GM12878 (cell line): ENCODE results near the gene TARM1. TPM values are rescaled to one million over a fixed set of nuclear protein-coding genes. Genes with fewer than 3 reads are reported as not detected.

Source experiments
- ATAC-seq: fragments of 200-7000 bp; cut with Tn5 transposase; 3 replicates; pipeline ENCODE4 v1.9.1; 2020; ENCODE audit warnings: mild to moderate bottlenecking, moderate library complexity
- BruUV-seq: library from RNA; stranded (reverse); fragments of 400-500 nt; replicated peaks from 2 replicates; lab custom pipeline; 2021; lab: Mats Ljungman, UMichigan
- CTCF ChIA-PET: fragments of 300-600 bp; sonication (Branson Sonifier 250); formaldehyde crosslinking; extraction: SDS; loops from one replicate; lab custom pipeline; 2021; ENCODE audit warnings: inconsistent platforms; lab: Yijun Ruan, JAX
- POLR2A ChIA-PET: fragments of 350-600 bp; formaldehyde crosslinking; extraction: SDS; loops from one replicate; lab custom pipeline; 2021; ENCODE audit warnings: inconsistent platforms; lab: Charles Lee
- RAD21 ChIA-PET: fragments of 300-600 bp; sonication (Branson Sonifier 250); formaldehyde crosslinking; loops from one replicate; lab custom pipeline; 2023; ENCODE audit warnings: antibody characterized with exemption; ENCODE audit not compliant: unreplicated experiment; lab: Charles Lee
- SMC1A ChIA-PET: fragments of 300-600 bp; sonication (Branson Sonifier 250); formaldehyde crosslinking; loops from one replicate; lab custom pipeline; 2023; ENCODE audit not compliant: unreplicated experiment, uncharacterized antibody; lab: Charles Lee
- DNase-seq: peaks from one replicate; pipeline ENCODE4 v3.0.0-alpha.2; 2011; ENCODE audit warnings: low read depth, low spot score
- FAIRE-seq: peaks from 3 replicates; lab custom pipeline; 2011; peaks lifted over from hg19 to GRCh38; lab: Jason Lieb, UNC
- H2AFZ ChIP-seq: 2 replicates; pipeline ENCODE4 v1.6.0; 2011; ENCODE audit warnings: low read depth, low read length, control low read depth; ENCODE audit not compliant: control insufficient read depth
- H3K27ac ChIP-seq: 2 replicates; pipeline ENCODE4 v1.5.1; 2011; ENCODE audit warnings: control low read depth; ENCODE audit not compliant: control insufficient read depth, insufficient read depth
- H3K27me3 ChIP-seq, 2 experiments: replicated peaks in 1 of 2; 2 replicates each; pipeline versions ENCODE4 v1.6.0 to v1.6.1; 2011; ENCODE audit warnings: low read length in 1 of 2; ENCODE audit not compliant: control insufficient read depth in 2 of 2, insufficient read depth in 2 of 2
- H3K36me3 ChIP-seq, 2 experiments: 2 replicates each; pipeline ENCODE4 v1.5.1; 2011; ENCODE audit warnings: low read length in 1 of 2; ENCODE audit not compliant: control insufficient read depth in 2 of 2, insufficient read depth in 2 of 2
- H3K4me1 ChIP-seq: 2 replicates; pipeline ENCODE4 v1.6.1; 2011; ENCODE audit warnings: mild to moderate bottlenecking, low read length, moderate library complexity, mixed read lengths; ENCODE audit not compliant: control insufficient read depth, insufficient read depth
- H3K4me2 ChIP-seq: 2 replicates; pipeline ENCODE4 v1.6.0; 2011; ENCODE audit warnings: control low read depth; ENCODE audit not compliant: control insufficient read depth, insufficient read depth
- H3K4me3 ChIP-seq: fragments of 200-600 bp; sonication (generic); 2 replicates; pipeline ENCODE4 v1.5.1; 2016
- H3K79me2 ChIP-seq: 2 replicates; pipeline ENCODE4 v1.6.0; 2011; ENCODE audit warnings: low read length; ENCODE audit not compliant: control insufficient read depth, insufficient read depth
- H3K9ac ChIP-seq: 2 replicates; pipeline ENCODE4 v1.8.0; 2011; ENCODE audit warnings: low read length, control low read depth, mixed read lengths; ENCODE audit not compliant: control insufficient read depth, insufficient read depth
- H3K9me3 ChIP-seq: replicated peaks from 3 replicates; pipeline ENCODE4 v1.5.1; 2011; ENCODE audit warnings: mild to moderate bottlenecking, low read length; ENCODE audit not compliant: control insufficient read depth, insufficient read depth
- H4K20me1 ChIP-seq: 2 replicates; pipeline ENCODE4 v1.6.0; 2011; ENCODE audit not compliant: control insufficient read depth, insufficient read depth
- ATF2 ChIP-seq: IDR thresholded peaks from 2 replicates; pipeline ENCODE4 v1.6.1; 2012; ENCODE audit warnings: low read length, inconsistent platforms
- BMI1 ChIP-seq: fragments of 450-650 bp; IDR thresholded peaks from 2 replicates; pipeline ENCODE4 v1.6.1; 2016; ENCODE audit warnings: mild to moderate bottlenecking, moderate library complexity, borderline replicate concordance
- CBFB ChIP-seq: IDR thresholded peaks from 2 replicates; pipeline ENCODE4 v1.6.1; 2016; ENCODE audit warnings: antibody characterized with exemption, low read depth
- ETV6 ChIP-seq, 2 experiments: fragments of 450-650 bp in 1 of 2; IDR thresholded peaks in 1 of 2; conservative IDR thresholded peaks in 1 of 2; 2 replicates each; pipeline ENCODE4 v1.6.1; 2014; ENCODE audit warnings: antibody characterized with exemption in 1 of 2, borderline replicate concordance in 1 of 2, low read depth in 1 of 2, mild to moderate bottlenecking in 1 of 2, moderate library complexity in 1 of 2
- IRF3 ChIP-seq: fragments of 450-650 bp; IDR thresholded peaks from 2 replicates; pipeline ENCODE4 v1.6.1; 2014; ENCODE audit warnings: mild to moderate bottlenecking
- KAT2A ChIP-seq: conservative IDR thresholded peaks from 2 replicates; pipeline ENCODE4 v1.6.1; 2011; ENCODE audit warnings: low read depth, low read length; ENCODE audit not compliant: control insufficient read depth
- NFYA ChIP-seq: IDR thresholded peaks from 2 replicates; pipeline ENCODE4 v1.6.1; 2011; ENCODE audit warnings: low read depth, mild to moderate bottlenecking, low read length, improper control_type of control experiment, borderline replicate concordance
- POLR2AphosphoS2 ChIP-seq: IDR thresholded peaks from 2 replicates; pipeline ENCODE4 v1.6.1; 2011; ENCODE audit warnings: low read depth, mild to moderate bottlenecking, low read length, improper control_type of control experiment, moderate library complexity
- REST ChIP-seq: IDR thresholded peaks from 2 replicates; pipeline ENCODE4 v1.6.1; 2012; ENCODE audit warnings: mild to moderate bottlenecking, low read depth, low read length
- SMC3 ChIP-seq: IDR thresholded peaks from 2 replicates; pipeline ENCODE4 v1.6.1; 2011; ENCODE audit warnings: low read length, improper control_type of control experiment, borderline replicate concordance
- SUZ12 ChIP-seq: fragments of 200-600 bp; sonication (generic); IDR thresholded peaks from one replicate; pipeline ENCODE4 v1.6.1; 2018; ENCODE audit warnings: antibody characterized with exemption, mild to moderate bottlenecking; ENCODE audit not compliant: unreplicated experiment
- TARDBP ChIP-seq: IDR thresholded peaks from 2 replicates; pipeline ENCODE4 v1.6.1; 2016; ENCODE audit warnings: borderline replicate concordance
- ZNF207 ChIP-seq: fragments of 450-650 bp; IDR thresholded peaks from 2 replicates; pipeline ENCODE4 v1.6.1; 2014; ENCODE audit warnings: antibody characterized with exemption, mild to moderate bottlenecking, borderline replicate concordance
- ZNF622 ChIP-seq: fragments of 450-650 bp; IDR thresholded peaks from 2 replicates; pipeline ENCODE4 v1.6.1; 2017; ENCODE audit warnings: mild to moderate bottlenecking, inconsistent platforms
- ZNF687 ChIP-seq: fragments of 450-650 bp; IDR thresholded peaks from 2 replicates; pipeline ENCODE4 v1.6.1; 2017; ENCODE audit warnings: mild to moderate bottlenecking, moderate library complexity
- WGBS: methylation state at CpG from one replicate; pipeline ENCODE4 v1.1.6; 2016; ENCODE audit warnings: low lambda C conversion rate; ENCODE audit not compliant: insufficient replicate concordance, insufficient coverage; ENCODE audit errors: missing lambda C conversion rate; 5-methylcytosine and 5-hydroxymethylcytosine counted together
- in situ Hi-C: fragments of 300-500 bp; cut with MboI; formaldehyde crosslinking; loops from 9 replicates; pipeline ENCODE4 v1.14.3; 2018; ENCODE audit warnings: mixed read lengths
- intact Hi-C: fragments of 100-400 bp; cut with micrococcal nuclease; formaldehyde crosslinking; loops from one replicate; pipeline ENCODE4 v1.14.2; 2022; ENCODE audit not compliant: unreplicated experiment
- polyA plus RNA-seq, 11 experiments: library from polyadenylated mRNA; depleted of rRNA in 4 of 11; unstranded in 6 of 11; stranded (reverse) in 5 of 11; fragments of >200 nt; fragmentation: Nextera tagmentation in 4 of 11; fragmentation: Illumina TruSeq in 1 of 11; extraction: Ambion mirVana in 4 of 11; extraction: Trizol in 1 of 11; gene quantifications; 1 replicate in 1 of 11; 2 replicates in 10 of 11; pipeline versions ENCODE4 v1.2.1 to v1.2.3, GENCODE V29; 2011 to 2016; ENCODE audit warnings: inconsistent platforms in 2 of 11, missing spikeins in 2 of 11, low read depth in 1 of 11
- total RNA-seq, 4 experiments: library from RNA; depleted of rRNA in 3 of 4; stranded (reverse); fragments of >200 nt in 3 of 4; fragmentation: Illumina TruSeq in 1 of 4; extraction: Trizol in 1 of 4; gene quantifications; 2 replicates each; pipeline versions ENCODE4 v1.2.1 to v1.2.3, GENCODE V29; 2013 to 2021

TARM1 gene
- total and polyA plus RNA-seq, 10 of the 15 experiments (the other 5 are each of a cell fraction or from before 2014, with no cell fraction given): not detected

- Histone ChIP-seq H2AFZ (no peak overlapping the region), H3K27ac (no peak overlapping the region), H3K79me2 (no peaks in the 10 kb centered on the region), H3K4me1 (no peaks in the 10 kb centered on the region), H3K9ac (no peak overlapping the region), H3K4me3 (no peak overlapping the region), H3K4me2 (no peak overlapping the region), H3K9me3 (peaks cover 1% of the 10 kb centered on the region; the same call in 2 of the 3 replicates), H3K27me3 (no peaks in the 10 kb centered on the region), H3K36me3 (no peaks in the 10 kb centered on the region), H4K20me1 (no peaks in the 10 kb centered on the region)
- CTCF ChIA-PET: no interaction called here
- SMC1A ChIA-PET: no interaction called here
- no peak for FAIRE-seq
- no TSS peak for BruUV-seq
- ATAC-seq: no peak
- intact Hi-C loops (no loop called here), in situ Hi-C loops (no loop called here)
- 41% methylated on average over 9 of the region's 9 CpGs for WGBS
- POLR2A ChIA-PET: no interaction called here
- DNase-seq: no peak
- RAD21 ChIA-PET: no interaction called here
- no peak for TF ChIP-seq POLR2AphosphoS2
- TF ChIP-seq KAT2A: no peak
- TF ChIP-seq BMI1: no peak
- no peak for TF ChIP-seq REST
- no peak for TF ChIP-seq ZNF687
- no peak for TF ChIP-seq ETV6 (conservative IDR thresholded peaks at IDR 0.05 in 1 of 2, IDR thresholded peaks at IDR 0.05 in 1 of 2; ENCODE audit: borderline replicate concordance in 1 of 2, low read depth in 1 of 2)
- TF ChIP-seq ATF2: no peak
- TF ChIP-seq IRF3: no peak
- TF ChIP-seq SUZ12: no peak
- no peak for TF ChIP-seq SMC3
- TF ChIP-seq NFYA: no peak
- no peak for TF ChIP-seq CBFB
- TF ChIP-seq TARDBP: no peak
- TF ChIP-seq ZNF622: no peak
- no peak for TF ChIP-seq ZNF207
These were observed 6.3 kb downstream of the TARM1 start for GRCh38 chr19:54074851-54075250.
